GM11168 (cell line): Measurements from ENCODE around the gene CAV1.

ENCODE experiments used
- in situ Hi-C: fragments of 300-500 bp; cut with MboI; formaldehyde crosslinking; loops from one replicate; pipeline ENCODE4 v1.12.0; 2022; ENCODE audit warnings: low sequenced_read_pairs; ENCODE audit not compliant: unreplicated experiment

CAV1 gene

GRCh38 chr7:116526897-116527296, 2.1 kb downstream of the CAV1 start:
- in situ Hi-C loops = loop anchor here (10.0 kb wide), 1 partner anchor 262 kb away; no protein-coding TSS in a partner anchor

GRCh38 chr7:116527521-116527920, 2.7 kb downstream of the CAV1 start:
- in situ Hi-C loops = loop anchor here (10.0 kb wide), 1 partner anchor 263 kb away; no protein-coding TSS in a partner anchor

GRCh38 chr7:116528008-116528789, 3.4 kb downstream of the CAV1 start:
- in situ Hi-C loops = loop anchor here (10.0 kb wide), 1 partner anchor 263 kb away; no protein-coding TSS in a partner anchor

GRCh38 chr7:116529250-116529649, 4.4 kb downstream of the CAV1 start:
- in situ Hi-C loops = loop anchor here (10.0 kb wide), 1 partner anchor 264 kb away; no protein-coding TSS in a partner anchor

- in situ Hi-C loops = no loop called here
Observed at GRCh38 chr7:116530107-116530820, 5.4 kb downstream of the CAV1 start.

- in situ Hi-C loops = no loop called here
Observed at GRCh38 chr7:116532102-116532688, 7.4 kb downstream of the CAV1 start.

GRCh38 chr7:116534790-116535189, 10.0 kb downstream of the CAV1 start:
- in situ Hi-C loops = no loop called here

- in situ Hi-C loops = no loop called here
Observed at GRCh38 chr7:116535416-116535815, 10.6 kb downstream of the CAV1 start.

- in situ Hi-C loops = no loop called here
Observed at GRCh38 chr7:116538138-116538537, 13.3 kb downstream of the CAV1 start.

GRCh38 chr7:116539879-116540278, 15.0 kb downstream of the CAV1 start:
- in situ Hi-C loops = no loop called here

GRCh38 chr7:116540743-116541142, 15.9 kb downstream of the CAV1 start:
- in situ Hi-C loops = no loop called here

GRCh38 chr7:116541951-116542350, 17.1 kb downstream of the CAV1 start:
- in situ Hi-C loops = no loop called here

GRCh38 chr7:116542618-116543017, 17.8 kb downstream of the CAV1 start:
- in situ Hi-C loops = no loop called here

GRCh38 chr7:116543664-116544063, 18.8 kb downstream of the CAV1 start:
- in situ Hi-C loops = no loop called here

- in situ Hi-C loops = no loop called here
Observed at GRCh38 chr7:116544487-116544886, 19.7 kb downstream of the CAV1 start.

- in situ Hi-C loops = no loop called here
Observed at GRCh38 chr7:116545411-116545993, 20.7 kb downstream of the CAV1 start.

- in situ Hi-C loops = no loop called here
Observed at GRCh38 chr7:116546054-116546453, 21.2 kb downstream of the CAV1 start.

- in situ Hi-C loops = no loop called here
Observed at GRCh38 chr7:116546916-116547315, 22.1 kb downstream of the CAV1 start.

GRCh38 chr7:116547347-116547746, 22.5 kb downstream of the CAV1 start:
- in situ Hi-C loops = no loop called here

- in situ Hi-C loops = no loop called here
Observed at GRCh38 chr7:116548506-116548905, 23.7 kb downstream of the CAV1 start.

GRCh38 chr7:116549370-116549769, 24.5 kb downstream of the CAV1 start:
- in situ Hi-C loops = no loop called here
